Osteocyte (in vitro differentiated cells): Measurements from ENCODE around the gene PPARGC1A. TPM values are rescaled to one million over a fixed set of nuclear protein-coding genes. Genes with fewer than 3 reads are reported as not detected.

Source experiments
- DNase-seq: peaks from one replicate; pipeline ENCODE4 v3.0.0; 2021; ENCODE audit warnings: mixed read lengths; ENCODE audit not compliant: unreplicated experiment; ENCODE audit errors: extremely low spot score
- H3K27ac Mint-ChIP-seq: one replicate; pipeline ENCODE4 v1.8.0; 2021; ENCODE audit warnings: mild to moderate bottlenecking, mixed read lengths; ENCODE audit not compliant: unreplicated experiment
- H3K27me3 Mint-ChIP-seq: one replicate; pipeline ENCODE4 v1.8.0; 2021; ENCODE audit warnings: mixed read lengths; ENCODE audit not compliant: unreplicated experiment
- H3K36me3 Mint-ChIP-seq: one replicate; pipeline ENCODE4 v1.8.0; 2021; ENCODE audit warnings: mixed read lengths; ENCODE audit not compliant: unreplicated experiment
- H3K4me1 Mint-ChIP-seq: one replicate; pipeline ENCODE4 v1.8.0; 2021; ENCODE audit warnings: mixed read lengths; ENCODE audit not compliant: unreplicated experiment
- H3K4me3 Mint-ChIP-seq: one replicate; pipeline ENCODE4 v1.8.0; 2021; ENCODE audit warnings: mild to moderate bottlenecking, moderate library complexity, mixed read lengths; ENCODE audit not compliant: unreplicated experiment
- H3K9me3 Mint-ChIP-seq: one replicate; pipeline ENCODE4 v1.8.0; 2021; ENCODE audit warnings: mixed read lengths; ENCODE audit not compliant: unreplicated experiment
- CTCF ChIP-seq: fragments of 200-600 bp; sonication (generic); IDR thresholded peaks from 2 replicates; pipeline ENCODE4 v1.5.0; 2021; ENCODE audit warnings: antibody characterized with exemption, mild to moderate bottlenecking, moderate library complexity
- total RNA-seq: library from RNA; stranded (reverse); gene quantifications from 2 replicates; pipeline ENCODE4 v1.2.1, GENCODE V29; 2021

Gene PPARGC1A
- total RNA-seq, 1 donor from 2014 or later, result 10.2 TPM

GRCh38 chr4:23762551-23762950, 127.3 kb downstream of the PPARGC1A start:
- H3K4me1 Mint-ChIP-seq, result peaks cover 1% of the 10 kb centered on the region
- no peak overlapping the region for H3K4me3 Mint-ChIP-seq
- no peak for TF ChIP-seq CTCF
- DNase-seq, result no peak
- H3K27me3 Mint-ChIP-seq, result no peaks in the 10 kb centered on the region
- H3K9me3 Mint-ChIP-seq, result no peaks in the 10 kb centered on the region
- no peaks in the 10 kb centered on the region for H3K36me3 Mint-ChIP-seq
- H3K27ac Mint-ChIP-seq, result no peak overlapping the region

GRCh38 chr4:23759066-23759465, 130.8 kb downstream of the PPARGC1A start:
- no peak overlapping the region for H3K4me3 Mint-ChIP-seq

GRCh38 chr4:23754688-23755087, 135.2 kb downstream of the PPARGC1A start:
- no peak for TF ChIP-seq CTCF
- Mint-ChIP-seq H3K27me3 (no peaks in the 10 kb centered on the region), H3K27ac (no peak overlapping the region), H3K4me1 (no peaks in the 10 kb centered on the region), H3K9me3 (no peaks in the 10 kb centered on the region), H3K4me3 (no peak overlapping the region), H3K36me3 (no peaks in the 10 kb centered on the region)
- DNase-seq, result no peak

More at GRCh38 chr4:23759066-23759465, 130.8 kb downstream of the PPARGC1A start:
- H3K36me3 Mint-ChIP-seq, result no peaks in the 10 kb centered on the region
- no peaks in the 10 kb centered on the region for H3K27me3 Mint-ChIP-seq
- TF ChIP-seq CTCF, result no peak
- DNase-seq, result no peak
- no peaks in the 10 kb centered on the region for H3K4me1 Mint-ChIP-seq
- H3K9me3 Mint-ChIP-seq, result no peaks in the 10 kb centered on the region
- no peak overlapping the region for H3K27ac Mint-ChIP-seq

- no peak for DNase-seq
- H3K4me3 Mint-ChIP-seq, result no peak overlapping the region
- H3K9me3 Mint-ChIP-seq, result no peaks in the 10 kb centered on the region
- no peaks in the 10 kb centered on the region for H3K4me1 Mint-ChIP-seq
- no peak for TF ChIP-seq CTCF
- no peaks in the 10 kb centered on the region for H3K36me3 Mint-ChIP-seq
- H3K27me3 Mint-ChIP-seq, result no peaks in the 10 kb centered on the region
- no peak overlapping the region for H3K27ac Mint-ChIP-seq
Observed at GRCh38 chr4:23750125-23750524, 139.7 kb downstream of the PPARGC1A start.

GRCh38 chr4:23747281-23747735, 142.5 kb downstream of the PPARGC1A start:
- Mint-ChIP-seq H3K4me1 (no peaks in the 10 kb centered on the region), H3K27me3 (no peaks in the 10 kb centered on the region)
- DNase-seq, result no peak

More at GRCh38 chr4:23747281-23747735, 142.5 kb downstream of the PPARGC1A start:
- H3K36me3 Mint-ChIP-seq, result no peaks in the 10 kb centered on the region
- no peak overlapping the region for H3K27ac Mint-ChIP-seq
- peaks cover 5% of the 10 kb centered on the region for H3K9me3 Mint-ChIP-seq
- no peak for TF ChIP-seq CTCF
- H3K4me3 Mint-ChIP-seq, result no peak overlapping the region
